Activated naive CD4-positive, alpha-beta T cell treated with Interleukin-2 at 50 U/mL for 16 hours (primary cell): ENCODE results near the gene UFSP2.
A peak's percentile ranks its signal among the peaks of the same experiment; 100 is the strongest.

Source experiments
- DNase-seq: peaks from one replicate; pipeline ENCODE4 v3.0.0-alpha.2; 2020

UFSP2 gene

GRCh38 chr4:185425647-185426352 lies at the start of gene UFSP2:
Gene UFSP2, minus strand, starts transcription at chr4:185425964. Its CDS starts 96 bp downstream, at chr4:185425868.
- peak; percentile 85 for DNase-seq

GRCh38 chr4:185473247-185473646 lies 47.5 kb upstream of the UFSP2 start:
- no peak for DNase-seq

- DNase-seq: no peak
Measured at GRCh38 chr4:185472103-185472542, 46.4 kb upstream of the UFSP2 start.

- DNase-seq: peak; percentile 89
Measured at GRCh38 chr4:185471235-185472102, 45.7 kb upstream of the UFSP2 start, which contains the start of gene CCDC110. Gene CCDC110, minus strand, starts transcription at chr4:185471733. Its CDS starts 50 bp downstream, at chr4:185471683.

GRCh38 chr4:185470501-185471195 lies 44.9 kb upstream of the UFSP2 start:
- peak; percentile 52 for DNase-seq

- DNase-seq: no peak
Measured at GRCh38 chr4:185469580-185470154, 43.9 kb upstream of the UFSP2 start.

GRCh38 chr4:185468999-185469398 lies 43.2 kb upstream of the UFSP2 start:
- no peak for DNase-seq

GRCh38 chr4:185467991-185468390 lies 42.2 kb upstream of the UFSP2 start:
- DNase-seq: no peak

- DNase-seq: no peak
Measured at GRCh38 chr4:185467101-185467500, 41.3 kb upstream of the UFSP2 start.

GRCh38 chr4:185465707-185466106 lies 39.9 kb upstream of the UFSP2 start:
- no peak for DNase-seq

GRCh38 chr4:185464887-185465286 lies 39.1 kb upstream of the UFSP2 start:
- DNase-seq: no peak

GRCh38 chr4:185464183-185464582 lies 38.4 kb upstream of the UFSP2 start:
- DNase-seq: no peak

- no peak for DNase-seq
Measured at GRCh38 chr4:185463541-185463940, 37.8 kb upstream of the UFSP2 start.

- DNase-seq: no peak
Measured at GRCh38 chr4:185461565-185461964, 35.8 kb upstream of the UFSP2 start.

GRCh38 chr4:185457136-185457535 lies 31.4 kb upstream of the UFSP2 start:
- no peak for DNase-seq

GRCh38 chr4:185456131-185456530 lies 30.4 kb upstream of the UFSP2 start:
- no peak for DNase-seq

GRCh38 chr4:185445209-185445608 lies 19.4 kb upstream of the UFSP2 start:
- DNase-seq: no peak

- DNase-seq: no peak
Measured at GRCh38 chr4:185441479-185441878, 15.7 kb upstream of the UFSP2 start.

- no peak for DNase-seq
Measured at GRCh38 chr4:185437809-185438208, 12.0 kb upstream of the UFSP2 start.

GRCh38 chr4:185435466-185435865 lies 9.7 kb upstream of the UFSP2 start:
- no peak for DNase-seq

GRCh38 chr4:185429660-185430059 lies 3.9 kb upstream of the UFSP2 start:
- DNase-seq: no peak

- no peak for DNase-seq
Measured at GRCh38 chr4:185426960-185427688, 1.4 kb upstream of the UFSP2 start.
